ENCODE measurements around the gene PRKCQ.

- TF ChIP-seq LEF1 (IDR thresholded peaks at IDR 0.05; ENCODE audit: borderline replicate concordance) (no peak), SUZ12 (IDR thresholded peaks at IDR 0.05) (no peak), BHLHE40 (IDR thresholded peaks at IDR 0.05; ENCODE audit: borderline replicate concordance) (no peak), FOXA1 (IDR thresholded peaks at IDR 0.05) (no peak), FOXK2 (IDR thresholded peaks at IDR 0.05) (no peak), HDGF (IDR thresholded peaks at IDR 0.05; ENCODE audit: borderline replicate concordance) (no peak), ELF4 (IDR thresholded peaks at IDR 0.05) (no peak), SP1 (IDR thresholded peaks at IDR 0.05) (no peak), ARNT (IDR thresholded peaks at IDR 0.05) (no peak), ZNF384 (IDR thresholded peaks at IDR 0.05) (no peak), FOXM1 (IDR thresholded peaks at IDR 0.05; ENCODE audit: borderline replicate concordance) (no peak)
These were observed 1.8 kb downstream of the PRKCQ start for GRCh38 chr10:6578251-6578771.

Data from HEK293T (cell line).